Measurements from ENCODE around the gene GLCCI1. TPM values are rescaled to one million over a fixed set of nuclear protein-coding genes. Genes with fewer than 3 reads are reported as not detected.

Gene GLCCI1
- polyA plus RNA-seq, 1 donor from 2014 or later, result 37.2 TPM

DNA sequence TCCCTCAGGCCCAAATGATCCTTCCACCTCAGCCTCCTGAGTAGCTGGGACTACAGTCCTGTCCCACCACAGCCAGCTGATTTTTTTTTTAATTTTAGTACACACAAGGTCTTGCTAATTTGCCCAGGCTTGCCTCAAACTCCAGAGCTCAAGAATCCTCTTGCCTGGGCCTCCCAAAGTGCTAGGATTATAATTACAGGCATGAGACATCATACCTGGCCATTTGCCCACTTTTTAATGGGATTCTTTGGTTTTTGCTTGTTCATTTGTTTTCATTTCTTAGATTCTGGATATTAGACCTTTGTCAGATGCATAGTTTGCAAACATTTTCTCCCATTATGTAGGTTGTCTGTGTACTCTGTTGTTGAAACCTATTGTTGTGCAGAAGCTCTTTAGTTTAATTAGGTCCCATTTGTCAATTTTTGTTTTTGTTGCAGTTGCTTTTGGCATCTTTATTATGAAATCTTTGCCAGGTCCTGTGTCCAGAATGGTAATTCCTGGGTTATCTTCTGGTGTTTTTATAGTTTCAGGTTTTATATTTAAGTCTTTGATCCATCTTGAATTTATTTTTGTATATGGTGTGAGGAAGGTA, 95.2 kb downstream of the GLCCI1 start:
- H3K4me3 ChIP-seq (ENCODE audit: low read length), result no peak overlapping the region
- no peaks in the 10 kb centered on the region for H3K9me2 ChIP-seq (ENCODE audit: insufficient read depth, low read length)
- no peak overlapping the region for H2AFZ ChIP-seq (ENCODE audit: low read depth, low read length)
- no peak overlapping the region for H3K4me2 ChIP-seq (ENCODE audit: low read length)
- peaks cover 3% of the 10 kb centered on the region for H3K79me2 ChIP-seq (replicated peaks; ENCODE audit: insufficient read depth, low read length)
- no peaks in the 10 kb centered on the region for H4K20me1 ChIP-seq (ENCODE audit: insufficient read depth)
- H3K36me3 ChIP-seq (ENCODE audit: insufficient read depth, low read length), result peaks cover 3% of the 10 kb centered on the region
- no peaks in the 10 kb centered on the region for H3K27me3 ChIP-seq (ENCODE audit: insufficient read depth, low read depth, low read length)
- no peaks in the 10 kb centered on the region for H3F3A ChIP-seq (ENCODE audit: insufficient read depth, low read length, poor library complexity, severe bottlenecking)
- H3K27ac ChIP-seq (ENCODE audit: low read length), result no peak overlapping the region
- H3K9ac ChIP-seq (ENCODE audit: low read length), result no peak overlapping the region
- no peaks in the 10 kb centered on the region for H3K9me3 ChIP-seq (ENCODE audit: low read length)
- TF ChIP-seq RAD21 (conservative IDR thresholded peaks at IDR 0.05), result no peak
- TF ChIP-seq EP300 (conservative IDR thresholded peaks at IDR 0.05; ENCODE audit: poor library complexity, severe bottlenecking), result no peak
- TF ChIP-seq MXI1 (conservative IDR thresholded peaks at IDR 0.05; ENCODE audit: poor library complexity, severe bottlenecking), result no peak
- no peak for TF ChIP-seq SMC3 (conservative IDR thresholded peaks at IDR 0.05; ENCODE audit: poor library complexity)
- TF ChIP-seq TAF1 (IDR thresholded peaks at IDR 0.05; ENCODE audit: low read depth), result no peak
- no peak for TF ChIP-seq POLR2AphosphoS5 (IDR thresholded peaks at IDR 0.05)
- TF ChIP-seq, protein P1, sequence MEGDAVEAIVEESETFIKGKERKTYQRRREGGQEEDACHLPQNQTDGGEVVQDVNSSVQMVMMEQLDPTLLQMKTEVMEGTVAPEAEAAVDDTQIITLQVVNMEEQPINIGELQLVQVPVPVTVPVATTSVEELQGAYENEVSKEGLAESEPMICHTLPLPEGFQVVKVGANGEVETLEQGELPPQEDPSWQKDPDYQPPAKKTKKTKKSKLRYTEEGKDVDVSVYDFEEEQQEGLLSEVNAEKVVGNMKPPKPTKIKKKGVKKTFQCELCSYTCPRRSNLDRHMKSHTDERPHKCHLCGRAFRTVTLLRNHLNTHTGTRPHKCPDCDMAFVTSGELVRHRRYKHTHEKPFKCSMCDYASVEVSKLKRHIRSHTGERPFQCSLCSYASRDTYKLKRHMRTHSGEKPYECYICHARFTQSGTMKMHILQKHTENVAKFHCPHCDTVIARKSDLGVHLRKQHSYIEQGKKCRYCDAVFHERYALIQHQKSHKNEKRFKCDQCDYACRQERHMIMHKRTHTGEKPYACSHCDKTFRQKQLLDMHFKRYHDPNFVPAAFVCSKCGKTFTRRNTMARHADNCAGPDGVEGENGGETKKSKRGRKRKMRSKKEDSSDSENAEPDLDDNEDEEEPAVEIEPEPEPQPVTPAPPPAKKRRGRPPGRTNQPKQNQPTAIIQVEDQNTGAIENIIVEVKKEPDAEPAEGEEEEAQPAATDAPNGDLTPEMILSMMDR (IDR thresholded peaks at IDR 0.05; ENCODE audit: poor library complexity, severe bottlenecking), result no peak
- no peak for TF ChIP-seq EZH2 (IDR thresholded peaks at IDR 0.05; ENCODE audit: borderline replicate concordance, insufficient read depth, low read length, poor library complexity, severe bottlenecking)
- TF ChIP-seq, protein P2, sequence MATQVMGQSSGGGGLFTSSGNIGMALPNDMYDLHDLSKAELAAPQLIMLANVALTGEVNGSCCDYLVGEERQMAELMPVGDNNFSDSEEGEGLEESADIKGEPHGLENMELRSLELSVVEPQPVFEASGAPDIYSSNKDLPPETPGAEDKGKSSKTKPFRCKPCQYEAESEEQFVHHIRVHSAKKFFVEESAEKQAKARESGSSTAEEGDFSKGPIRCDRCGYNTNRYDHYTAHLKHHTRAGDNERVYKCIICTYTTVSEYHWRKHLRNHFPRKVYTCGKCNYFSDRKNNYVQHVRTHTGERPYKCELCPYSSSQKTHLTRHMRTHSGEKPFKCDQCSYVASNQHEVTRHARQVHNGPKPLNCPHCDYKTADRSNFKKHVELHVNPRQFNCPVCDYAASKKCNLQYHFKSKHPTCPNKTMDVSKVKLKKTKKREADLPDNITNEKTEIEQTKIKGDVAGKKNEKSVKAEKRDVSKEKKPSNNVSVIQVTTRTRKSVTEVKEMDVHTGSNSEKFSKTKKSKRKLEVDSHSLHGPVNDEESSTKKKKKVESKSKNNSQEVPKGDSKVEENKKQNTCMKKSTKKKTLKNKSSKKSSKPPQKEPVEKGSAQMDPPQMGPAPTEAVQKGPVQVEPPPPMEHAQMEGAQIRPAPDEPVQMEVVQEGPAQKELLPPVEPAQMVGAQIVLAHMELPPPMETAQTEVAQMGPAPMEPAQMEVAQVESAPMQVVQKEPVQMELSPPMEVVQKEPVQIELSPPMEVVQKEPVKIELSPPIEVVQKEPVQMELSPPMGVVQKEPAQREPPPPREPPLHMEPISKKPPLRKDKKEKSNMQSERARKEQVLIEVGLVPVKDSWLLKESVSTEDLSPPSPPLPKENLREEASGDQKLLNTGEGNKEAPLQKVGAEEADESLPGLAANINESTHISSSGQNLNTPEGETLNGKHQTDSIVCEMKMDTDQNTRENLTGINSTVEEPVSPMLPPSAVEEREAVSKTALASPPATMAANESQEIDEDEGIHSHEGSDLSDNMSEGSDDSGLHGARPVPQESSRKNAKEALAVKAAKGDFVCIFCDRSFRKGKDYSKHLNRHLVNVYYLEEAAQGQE (IDR thresholded peaks at IDR 0.05; ENCODE audit: borderline replicate concordance), result no peak

DNA sequence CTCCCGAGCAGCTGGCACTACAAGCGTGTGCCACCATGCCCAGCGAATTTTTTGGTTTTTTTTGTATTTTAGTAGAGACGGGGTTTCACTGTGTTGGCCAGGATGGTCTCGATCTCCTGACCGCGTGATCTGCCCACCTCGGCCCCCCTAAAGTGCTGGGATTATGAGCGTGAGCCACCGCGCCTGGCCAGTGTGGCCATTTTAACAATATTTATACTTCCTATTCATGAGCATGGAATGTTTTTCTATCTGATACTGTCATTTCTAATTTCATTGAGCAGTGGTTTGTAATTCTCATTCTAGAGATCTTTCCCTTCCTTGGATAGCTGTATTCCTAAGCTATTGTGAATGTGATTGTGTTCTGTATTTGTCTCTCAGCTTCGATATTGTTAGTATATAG, 96.2 kb downstream of the GLCCI1 start:
- no peak overlapping the region for H3K9ac ChIP-seq (ENCODE audit: low read length)
- H3K9me2 ChIP-seq (ENCODE audit: insufficient read depth, low read length), result no peaks in the 10 kb centered on the region
- H3K4me2 ChIP-seq (ENCODE audit: low read length), result no peak overlapping the region
- peaks cover 3% of the 10 kb centered on the region for H3K79me2 ChIP-seq (replicated peaks; ENCODE audit: insufficient read depth, low read length)
- no peak for TF ChIP-seq POLR2AphosphoS5 (IDR thresholded peaks at IDR 0.05)
- TF ChIP-seq, protein P2 (IDR thresholded peaks at IDR 0.05; ENCODE audit: borderline replicate concordance), result no peak
- no peak overlapping the region for H2AFZ ChIP-seq (ENCODE audit: low read depth, low read length)
- H4K20me1 ChIP-seq (ENCODE audit: insufficient read depth), result no peaks in the 10 kb centered on the region
- no peaks in the 10 kb centered on the region for H3F3A ChIP-seq (ENCODE audit: insufficient read depth, low read length, poor library complexity, severe bottlenecking)
- H3K4me3 ChIP-seq (ENCODE audit: low read length), result no peak overlapping the region
- no peaks in the 10 kb centered on the region for H3K36me3 ChIP-seq (ENCODE audit: insufficient read depth, low read length)
- H3K27ac ChIP-seq (ENCODE audit: low read length), result no peak overlapping the region
- H3K27me3 ChIP-seq (ENCODE audit: insufficient read depth, low read depth, low read length), result no peaks in the 10 kb centered on the region
- H3K9me3 ChIP-seq (ENCODE audit: low read length), result no peaks in the 10 kb centered on the region
